Prostate gland (tissue), 2 donors: ENCODE measurements around the gene DPEP1.

Experiments used
- POLR2A ChIP-seq: fragments of 450-650 bp; IDR thresholded peaks from one replicate; pipeline ENCODE4 v1.6.1; 2016; ENCODE audit warnings: antibody characterized with exemption, mild to moderate bottlenecking
- POLR2AphosphoS5 ChIP-seq: sonication (generic); formaldehyde crosslinking; IDR thresholded peaks from one replicate; pipeline ENCODE4 v1.6.1; 2017; ENCODE audit warnings: antibody characterized with exemption
- TF ChIP-seq, protein P1 (sequence below), 4 experiments: fragments of 200-600 bp in 2 of 4; fragments of 450-650 bp in 2 of 4; sonication (generic) in 2 of 4; IDR thresholded peaks; 1 replicate in 3 of 4; 2 replicates in 1 of 4; pipeline ENCODE4 v1.5.1; 2016 to 2019; ENCODE audit warnings: antibody characterized with exemption in 4 of 4, mild to moderate bottlenecking in 2 of 4, moderate library complexity in 2 of 4

DNA sequence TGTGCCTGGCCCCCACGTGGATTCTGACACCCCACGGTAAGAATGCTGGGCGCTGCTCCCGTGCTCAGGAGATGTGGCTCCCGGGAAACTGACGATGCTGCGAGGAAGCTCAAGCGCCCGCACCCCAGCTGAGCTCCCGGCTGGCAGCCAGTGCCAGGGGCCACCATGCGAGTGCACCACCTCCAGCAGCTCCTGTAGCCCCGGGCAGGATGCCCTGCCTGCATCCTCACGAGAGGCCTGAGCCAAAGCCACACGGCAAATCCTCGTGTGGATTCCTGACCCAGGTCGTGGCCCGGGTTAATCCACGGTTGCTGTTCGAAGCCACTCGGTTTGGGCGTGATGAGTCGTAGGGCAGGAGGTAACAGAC, 11.6 kb upstream of the DPEP1 start:
- TF ChIP-seq, protein P1, sequence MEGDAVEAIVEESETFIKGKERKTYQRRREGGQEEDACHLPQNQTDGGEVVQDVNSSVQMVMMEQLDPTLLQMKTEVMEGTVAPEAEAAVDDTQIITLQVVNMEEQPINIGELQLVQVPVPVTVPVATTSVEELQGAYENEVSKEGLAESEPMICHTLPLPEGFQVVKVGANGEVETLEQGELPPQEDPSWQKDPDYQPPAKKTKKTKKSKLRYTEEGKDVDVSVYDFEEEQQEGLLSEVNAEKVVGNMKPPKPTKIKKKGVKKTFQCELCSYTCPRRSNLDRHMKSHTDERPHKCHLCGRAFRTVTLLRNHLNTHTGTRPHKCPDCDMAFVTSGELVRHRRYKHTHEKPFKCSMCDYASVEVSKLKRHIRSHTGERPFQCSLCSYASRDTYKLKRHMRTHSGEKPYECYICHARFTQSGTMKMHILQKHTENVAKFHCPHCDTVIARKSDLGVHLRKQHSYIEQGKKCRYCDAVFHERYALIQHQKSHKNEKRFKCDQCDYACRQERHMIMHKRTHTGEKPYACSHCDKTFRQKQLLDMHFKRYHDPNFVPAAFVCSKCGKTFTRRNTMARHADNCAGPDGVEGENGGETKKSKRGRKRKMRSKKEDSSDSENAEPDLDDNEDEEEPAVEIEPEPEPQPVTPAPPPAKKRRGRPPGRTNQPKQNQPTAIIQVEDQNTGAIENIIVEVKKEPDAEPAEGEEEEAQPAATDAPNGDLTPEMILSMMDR (IDR thresholded peaks at IDR 0.05), result no peak
- TF ChIP-seq POLR2A (no peak), POLR2AphosphoS5 (no peak)
